AG09319 (cell line): ENCODE measurements around the gene STRN.

Experiments used
- DNase-seq: peaks from one replicate; pipeline ENCODE4 v3.0.0-alpha.2; 2010; ENCODE audit warnings: low read depth; ENCODE audit errors: extremely low read depth
- CTCF ChIP-seq: IDR thresholded peaks from 2 replicates; pipeline ENCODE4 v1.5.1; 2011; ENCODE audit warnings: low read depth, mild to moderate bottlenecking, inconsistent platforms, low read length, moderate library complexity

STRN gene

GRCh38 chr2:36823862-36824261 lies 142.5 kb downstream of the STRN start:
- no peak for DNase-seq
- no peak for TF ChIP-seq CTCF

GRCh38 chr2:36820942-36821605 lies 145.3 kb downstream of the STRN start:
- no peak for DNase-seq

GRCh38 chr2:36819095-36819711 lies 147.1 kb downstream of the STRN start:
- no peak for TF ChIP-seq CTCF
- DNase-seq: no peak

More at GRCh38 chr2:36820942-36821605, 145.3 kb downstream of the STRN start:
- no peak for TF ChIP-seq CTCF

GRCh38 chr2:36818542-36818941 lies 147.8 kb downstream of the STRN start:
- TF ChIP-seq CTCF: no peak
- DNase-seq: no peak

GRCh38 chr2:36812196-36812595 lies 154.1 kb downstream of the STRN start:
- TF ChIP-seq CTCF: no peak; the same call in 1 of the 2 replicates
- no peak for DNase-seq

- TF ChIP-seq CTCF: no peak
- DNase-seq: no peak
Measured at GRCh38 chr2:36811071-36811470, 155.3 kb downstream of the STRN start.

- DNase-seq: no peak
- TF ChIP-seq CTCF: no peak
Measured at GRCh38 chr2:36809069-36809445, 157.3 kb downstream of the STRN start.
